NT2/D1 (cell line): ENCODE measurements around the gene APBA1.

Experiments used
- DNase-seq: peaks from one replicate; pipeline ENCODE4 v3.0.0-alpha.2; 2011; ENCODE audit warnings: low read depth, low spot score
- H3K27me3 ChIP-seq: 2 replicates; pipeline ENCODE4 v1.6.0; 2011; ENCODE audit warnings: mild to moderate bottlenecking; ENCODE audit not compliant: insufficient read length, insufficient read depth
- H3K36me3 ChIP-seq: 2 replicates; pipeline ENCODE4 v1.6.1; 2011; ENCODE audit warnings: mild to moderate bottlenecking, low read length, mixed read lengths; ENCODE audit not compliant: insufficient read depth, insufficient read length
- H3K4me1 ChIP-seq: 2 replicates; pipeline ENCODE4 v1.5.1; 2011; ENCODE audit not compliant: insufficient read depth, insufficient read length
- H3K4me3 ChIP-seq: 2 replicates; pipeline ENCODE4 v1.5.1; 2011; ENCODE audit warnings: low read depth; ENCODE audit not compliant: insufficient read length
- H3K9ac ChIP-seq: 2 replicates; pipeline ENCODE4 v1.6.0; 2011; ENCODE audit warnings: low read depth; ENCODE audit not compliant: insufficient read length
- H3K9me3 ChIP-seq: 2 replicates; pipeline ENCODE4 v1.5.1; 2011; ENCODE audit warnings: mild to moderate bottlenecking, low read length; ENCODE audit not compliant: insufficient read depth
- SUZ12 ChIP-seq: IDR thresholded peaks from 2 replicates; pipeline ENCODE4 v1.6.1; 2011; ENCODE audit not compliant: insufficient read length, insufficient read depth; ENCODE audit errors: extremely low read depth
- YY1 ChIP-seq: IDR thresholded peaks from 2 replicates; pipeline ENCODE4 v1.6.1; 2011; ENCODE audit not compliant: insufficient read length, insufficient read depth
- ZNF274 ChIP-seq: IDR thresholded peaks from 2 replicates; pipeline ENCODE4 v1.6.1; 2011; ENCODE audit warnings: mild to moderate bottlenecking, low read depth, low read length

APBA1 gene

DNA sequence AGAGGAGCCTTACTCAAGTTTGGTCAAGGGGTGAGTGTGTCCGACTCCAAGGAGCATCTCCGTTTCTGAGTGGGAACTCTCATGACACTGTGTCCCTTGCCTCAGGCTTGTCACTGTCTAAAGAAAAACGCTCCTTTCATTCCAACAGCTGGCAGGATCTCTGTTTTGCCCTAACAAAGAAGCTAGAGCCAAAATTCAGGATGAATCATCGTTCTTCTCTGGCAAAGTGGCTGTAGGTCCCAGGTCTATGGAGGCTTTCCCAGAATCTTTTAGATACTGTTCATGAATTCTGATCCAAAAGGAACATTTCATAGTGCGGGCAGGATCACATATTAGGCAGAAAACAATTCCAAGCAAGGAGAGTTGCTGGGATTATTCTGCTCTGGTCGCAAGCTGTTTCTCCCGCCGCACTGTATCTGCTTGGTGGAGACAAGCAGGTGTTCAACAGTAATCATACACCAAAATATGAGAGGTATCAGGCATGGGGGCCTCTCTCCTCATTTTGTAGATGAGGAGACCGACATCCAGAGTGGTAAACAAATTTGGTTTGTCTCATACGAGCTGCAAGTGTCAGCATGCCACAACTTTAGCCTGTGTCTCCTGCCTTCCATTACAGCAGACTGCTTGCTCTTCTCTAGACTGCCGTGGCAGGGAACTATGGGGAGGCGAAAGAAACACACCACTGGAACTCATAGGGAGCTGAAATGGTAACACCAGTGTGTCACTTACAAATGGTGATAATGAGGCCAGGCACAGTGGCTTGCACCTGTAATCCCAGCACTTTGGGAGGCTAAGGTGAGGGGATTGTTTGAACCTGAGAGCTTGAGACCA lies 274.6 kb downstream of the APBA1 start:
- H3K27me3 ChIP-seq, result no peaks in the 10 kb centered on the region
- no peak overlapping the region for H3K9ac ChIP-seq
- no peak overlapping the region for H3K4me3 ChIP-seq
- no peaks in the 10 kb centered on the region for H3K9me3 ChIP-seq
- TF ChIP-seq YY1 (no peak), ZNF274 (no peak), SUZ12 (no peak)
- no peak for DNase-seq
- H3K36me3 ChIP-seq, result no peaks in the 10 kb centered on the region
- no peaks in the 10 kb centered on the region for H3K4me1 ChIP-seq

- H3K4me3 ChIP-seq, result no peak overlapping the region
- no peaks in the 10 kb centered on the region for H3K4me1 ChIP-seq
- no peaks in the 10 kb centered on the region for H3K27me3 ChIP-seq
- TF ChIP-seq SUZ12 (no peak), YY1 (no peak), ZNF274 (no peak)
- H3K36me3 ChIP-seq, result peaks cover 5% of the 10 kb centered on the region
- no peak for DNase-seq
- no peak overlapping the region for H3K9ac ChIP-seq
- no peaks in the 10 kb centered on the region for H3K9me3 ChIP-seq
These were observed 275.4 kb downstream of the APBA1 start for GRCh38 chr9:69396759-69397158.

DNA sequence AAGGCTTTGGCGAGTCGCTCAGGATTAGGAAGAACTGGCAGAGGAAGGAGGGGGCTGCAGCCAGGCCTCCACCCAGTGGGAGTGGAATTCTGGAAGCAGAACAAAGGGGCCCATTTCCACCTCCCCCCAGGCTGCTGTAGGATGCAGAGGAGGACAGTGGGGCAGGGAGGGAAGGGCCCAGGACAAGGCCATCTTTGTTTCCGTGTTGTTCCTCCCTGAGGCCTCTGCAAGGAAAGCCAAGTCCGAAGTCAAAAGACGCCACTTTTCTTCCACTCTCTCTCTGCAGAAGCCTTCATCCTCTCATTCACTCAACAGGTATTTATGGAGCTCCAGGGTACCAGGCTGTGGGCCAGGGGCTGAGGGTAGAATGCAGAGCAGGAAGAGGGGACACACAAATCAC lies 276.5 kb downstream of the APBA1 start:
- Histone ChIP-seq H3K4me3 (no peak overlapping the region), H3K4me1 (no peaks in the 10 kb centered on the region), H3K27me3 (no peaks in the 10 kb centered on the region), H3K9ac (no peak overlapping the region), H3K36me3 (peaks cover 9% of the 10 kb centered on the region), H3K9me3 (no peaks in the 10 kb centered on the region)
- no peak for DNase-seq
- TF ChIP-seq ZNF274, result no peak
- no peak for TF ChIP-seq YY1
- TF ChIP-seq SUZ12, result no peak

DNA sequence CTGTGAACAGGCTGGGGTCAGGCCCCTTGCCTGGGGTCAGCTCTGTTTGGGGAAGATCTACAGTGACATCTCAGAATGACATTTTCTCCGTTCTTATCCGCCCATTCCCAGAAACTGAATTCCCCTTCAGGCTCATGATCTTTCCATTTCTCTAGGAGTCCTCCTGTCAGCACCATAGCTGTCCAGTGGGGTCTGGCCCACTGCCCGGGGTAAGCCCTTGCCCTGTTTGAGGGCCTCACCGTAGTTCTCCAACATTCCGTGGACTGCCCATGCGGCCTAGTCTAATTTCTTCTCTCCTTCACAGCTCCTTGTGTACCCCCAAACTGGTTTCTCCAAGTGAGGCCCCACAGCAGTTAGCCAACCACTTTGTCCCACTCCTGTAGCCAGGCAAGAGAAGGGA lies 278.7 kb downstream of the APBA1 start:
- Histone ChIP-seq H3K9me3 (no peaks in the 10 kb centered on the region), H3K9ac (no peak overlapping the region), H3K4me1 (no peaks in the 10 kb centered on the region), H3K27me3 (no peaks in the 10 kb centered on the region), H3K36me3 (peaks cover 9% of the 10 kb centered on the region), H3K4me3 (no peak overlapping the region)
- no peak for TF ChIP-seq SUZ12
- no peak for TF ChIP-seq YY1
- TF ChIP-seq ZNF274, result no peak
- no peak for DNase-seq

- Histone ChIP-seq H3K9ac (no peak overlapping the region), H3K4me1 (no peaks in the 10 kb centered on the region), H3K27me3 (no peaks in the 10 kb centered on the region), H3K4me3 (no peak overlapping the region), H3K36me3 (peaks cover 13% of the 10 kb centered on the region), H3K9me3 (no peaks in the 10 kb centered on the region)
- TF ChIP-seq YY1 (no peak), ZNF274 (no peak), SUZ12 (no peak)
- DNase-seq, result no peak
These were observed 279.3 kb downstream of the APBA1 start for GRCh38 chr9:69392826-69393225.

- H3K9ac ChIP-seq, result no peak overlapping the region
- H3K27me3 ChIP-seq, result no peaks in the 10 kb centered on the region
- peaks cover 21% of the 10 kb centered on the region for H3K36me3 ChIP-seq
- H3K4me1 ChIP-seq, result no peaks in the 10 kb centered on the region
- H3K9me3 ChIP-seq, result no peaks in the 10 kb centered on the region
- H3K4me3 ChIP-seq, result no peak overlapping the region
- DNase-seq, result no peak
- TF ChIP-seq SUZ12, result no peak
- TF ChIP-seq YY1, result no peak
- no peak for TF ChIP-seq ZNF274
These were observed 280.2 kb downstream of the APBA1 start for GRCh38 chr9:69391946-69392345.

GRCh38 chr9:69391487-69391886 lies 280.7 kb downstream of the APBA1 start:
- no peaks in the 10 kb centered on the region for H3K9me3 ChIP-seq
- H3K27me3 ChIP-seq, result no peaks in the 10 kb centered on the region
- H3K4me1 ChIP-seq, result no peaks in the 10 kb centered on the region
- DNase-seq, result no peak
- TF ChIP-seq ZNF274 (no peak), SUZ12 (no peak), YY1 (no peak)
- no peak overlapping the region for H3K4me3 ChIP-seq
- H3K9ac ChIP-seq, result no peak overlapping the region
- H3K36me3 ChIP-seq, result peaks cover 25% of the 10 kb centered on the region
